Body of pancreas (tissue), 4 donors: ENCODE measurements around the gene VGLL3.

Experiments
- POLR2A ChIP-seq, 3 donors: fragments of 450-650 bp; IDR thresholded peaks; one replicate each; pipeline ENCODE4 v1.6.1; 2016; ENCODE audit warnings: antibody characterized with exemption in 3 of 3, mild to moderate bottlenecking in 2 of 3
- TF ChIP-seq, protein P1 (sequence below), 7 experiments: fragments of 450-650 bp in 4 of 7; fragments of 200-600 bp in 3 of 7; sonication (generic) in 3 of 7; IDR thresholded peaks; one replicate each; pipeline ENCODE4 v1.5.1; 2016 to 2019; ENCODE audit warnings: antibody characterized with exemption in 7 of 7

DNA sequence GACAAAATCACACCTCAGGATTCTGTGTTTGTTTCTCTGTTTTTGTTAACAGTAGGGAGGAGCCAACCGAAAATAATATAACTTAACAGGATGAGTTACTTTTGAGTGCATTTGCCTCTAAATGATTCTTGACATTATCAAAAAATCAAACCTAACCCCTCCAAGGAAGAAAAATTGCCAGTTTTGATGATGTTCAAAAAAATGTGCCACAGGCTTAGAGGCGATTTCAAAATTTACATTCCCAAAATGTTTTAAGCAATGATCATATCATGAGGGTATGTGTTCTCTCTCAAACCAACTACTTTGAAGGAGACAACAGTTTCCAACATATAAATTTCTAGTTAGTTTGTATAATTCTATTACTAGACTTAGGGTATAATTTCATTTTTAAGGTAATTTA, 6.7 kb downstream of the VGLL3 start:
- TF ChIP-seq, protein P1, sequence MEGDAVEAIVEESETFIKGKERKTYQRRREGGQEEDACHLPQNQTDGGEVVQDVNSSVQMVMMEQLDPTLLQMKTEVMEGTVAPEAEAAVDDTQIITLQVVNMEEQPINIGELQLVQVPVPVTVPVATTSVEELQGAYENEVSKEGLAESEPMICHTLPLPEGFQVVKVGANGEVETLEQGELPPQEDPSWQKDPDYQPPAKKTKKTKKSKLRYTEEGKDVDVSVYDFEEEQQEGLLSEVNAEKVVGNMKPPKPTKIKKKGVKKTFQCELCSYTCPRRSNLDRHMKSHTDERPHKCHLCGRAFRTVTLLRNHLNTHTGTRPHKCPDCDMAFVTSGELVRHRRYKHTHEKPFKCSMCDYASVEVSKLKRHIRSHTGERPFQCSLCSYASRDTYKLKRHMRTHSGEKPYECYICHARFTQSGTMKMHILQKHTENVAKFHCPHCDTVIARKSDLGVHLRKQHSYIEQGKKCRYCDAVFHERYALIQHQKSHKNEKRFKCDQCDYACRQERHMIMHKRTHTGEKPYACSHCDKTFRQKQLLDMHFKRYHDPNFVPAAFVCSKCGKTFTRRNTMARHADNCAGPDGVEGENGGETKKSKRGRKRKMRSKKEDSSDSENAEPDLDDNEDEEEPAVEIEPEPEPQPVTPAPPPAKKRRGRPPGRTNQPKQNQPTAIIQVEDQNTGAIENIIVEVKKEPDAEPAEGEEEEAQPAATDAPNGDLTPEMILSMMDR (IDR thresholded peaks at IDR 0.05), result no peak
- TF ChIP-seq POLR2A (IDR thresholded peaks at IDR 0.05), result no peak
